Measurements from ENCODE around the gene LMF2.

Gene LMF2

DNA sequence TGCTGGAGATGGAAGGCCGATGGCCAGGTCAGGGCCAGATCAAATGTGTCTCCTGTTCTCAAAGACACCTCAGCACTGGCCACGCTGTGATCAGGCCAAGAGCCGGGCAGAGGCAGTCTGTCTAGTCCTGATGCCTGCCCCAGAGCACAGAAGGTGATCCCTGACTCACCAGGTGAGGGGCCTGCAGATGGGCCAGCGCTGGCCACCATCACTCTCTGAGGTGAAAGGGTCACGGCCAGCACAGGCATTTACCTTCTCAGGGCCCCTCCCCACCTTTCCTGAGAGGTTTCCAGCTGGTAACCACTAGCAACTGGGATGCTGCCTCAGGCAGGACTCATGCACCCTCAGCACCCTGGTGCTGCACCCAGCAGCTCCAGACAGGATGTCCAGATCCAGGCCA is 35.5 kb downstream of the LMF2 start:
- H3K27ac ChIP-seq: no peak overlapping the region
- no peak overlapping the region for H3K4me3 ChIP-seq (ENCODE audit: low read depth in 1 of 2, low read length in 1 of 2)
- H3K36me3 ChIP-seq: peaks cover 18% of the 10 kb centered on the region
- TF ChIP-seq, protein P1, sequence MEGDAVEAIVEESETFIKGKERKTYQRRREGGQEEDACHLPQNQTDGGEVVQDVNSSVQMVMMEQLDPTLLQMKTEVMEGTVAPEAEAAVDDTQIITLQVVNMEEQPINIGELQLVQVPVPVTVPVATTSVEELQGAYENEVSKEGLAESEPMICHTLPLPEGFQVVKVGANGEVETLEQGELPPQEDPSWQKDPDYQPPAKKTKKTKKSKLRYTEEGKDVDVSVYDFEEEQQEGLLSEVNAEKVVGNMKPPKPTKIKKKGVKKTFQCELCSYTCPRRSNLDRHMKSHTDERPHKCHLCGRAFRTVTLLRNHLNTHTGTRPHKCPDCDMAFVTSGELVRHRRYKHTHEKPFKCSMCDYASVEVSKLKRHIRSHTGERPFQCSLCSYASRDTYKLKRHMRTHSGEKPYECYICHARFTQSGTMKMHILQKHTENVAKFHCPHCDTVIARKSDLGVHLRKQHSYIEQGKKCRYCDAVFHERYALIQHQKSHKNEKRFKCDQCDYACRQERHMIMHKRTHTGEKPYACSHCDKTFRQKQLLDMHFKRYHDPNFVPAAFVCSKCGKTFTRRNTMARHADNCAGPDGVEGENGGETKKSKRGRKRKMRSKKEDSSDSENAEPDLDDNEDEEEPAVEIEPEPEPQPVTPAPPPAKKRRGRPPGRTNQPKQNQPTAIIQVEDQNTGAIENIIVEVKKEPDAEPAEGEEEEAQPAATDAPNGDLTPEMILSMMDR (IDR thresholded peaks at IDR 0.05): no peak
- peaks cover 8% of the 10 kb centered on the region for H3K27me3 ChIP-seq
- no peaks in the 10 kb centered on the region for H3K9me3 ChIP-seq
- H3K4me1 ChIP-seq (ENCODE audit: control insufficient read depth in 1 of 2, insufficient read depth in 1 of 2, low read depth in 1 of 2, low read length in 1 of 2): peaks cover 34 to 49% of the 10 kb centered on the region in 2 experiments

- no peaks in the 10 kb centered on the region for H3K9me3 ChIP-seq
- no peak overlapping the region for H3K27ac ChIP-seq
- H3K36me3 ChIP-seq: peaks cover 24% of the 10 kb centered on the region
- H3K27me3 ChIP-seq: peaks cover 2% of the 10 kb centered on the region
- H3K4me1 ChIP-seq (ENCODE audit: control insufficient read depth in 1 of 2, insufficient read depth in 1 of 2, low read depth in 1 of 2, low read length in 1 of 2): peaks cover 34 to 49% of the 10 kb centered on the region in 2 experiments
- TF ChIP-seq, protein P1 (IDR thresholded peaks at IDR 0.05): no peak
- H3K4me3 ChIP-seq (ENCODE audit: low read depth in 1 of 2, low read length in 1 of 2): no peak overlapping the region
These were observed 36.2 kb downstream of the LMF2 start for GRCh38 chr22:50471197-50471847.

- TF ChIP-seq, protein P1 (IDR thresholded peaks at IDR 0.05): no peak
- H3K9me3 ChIP-seq: no peaks in the 10 kb centered on the region
- no peak overlapping the region for H3K4me3 ChIP-seq (ENCODE audit: low read depth in 1 of 2, low read length in 1 of 2)
- no peak overlapping the region for H3K27ac ChIP-seq
- peaks cover 33 to 47% of the 10 kb centered on the region in 2 experiments for H3K4me1 ChIP-seq (ENCODE audit: control insufficient read depth in 1 of 2, insufficient read depth in 1 of 2, low read depth in 1 of 2, low read length in 1 of 2)
- peaks cover 32% of the 10 kb centered on the region for H3K36me3 ChIP-seq
- H3K27me3 ChIP-seq: no peaks in the 10 kb centered on the region
These were observed 37.0 kb downstream of the LMF2 start for GRCh38 chr22:50470491-50470890.

- Histone ChIP-seq H3K4me1 (ENCODE audit: control insufficient read depth in 1 of 2, insufficient read depth in 1 of 2, low read depth in 1 of 2, low read length in 1 of 2) (peaks cover 28 to 42% of the 10 kb centered on the region in 2 experiments), H3K27me3 (no peaks in the 10 kb centered on the region), H3K9me3 (no peaks in the 10 kb centered on the region), H3K4me3 (ENCODE audit: low read depth in 1 of 2, low read length in 1 of 2) (no peak overlapping the region), H3K27ac (no peak overlapping the region), H3K36me3 (peaks cover 41% of the 10 kb centered on the region)
- TF ChIP-seq, protein P1 (IDR thresholded peaks at IDR 0.05): no peak
These were observed 37.9 kb downstream of the LMF2 start for GRCh38 chr22:50469377-50470305.

DNA sequence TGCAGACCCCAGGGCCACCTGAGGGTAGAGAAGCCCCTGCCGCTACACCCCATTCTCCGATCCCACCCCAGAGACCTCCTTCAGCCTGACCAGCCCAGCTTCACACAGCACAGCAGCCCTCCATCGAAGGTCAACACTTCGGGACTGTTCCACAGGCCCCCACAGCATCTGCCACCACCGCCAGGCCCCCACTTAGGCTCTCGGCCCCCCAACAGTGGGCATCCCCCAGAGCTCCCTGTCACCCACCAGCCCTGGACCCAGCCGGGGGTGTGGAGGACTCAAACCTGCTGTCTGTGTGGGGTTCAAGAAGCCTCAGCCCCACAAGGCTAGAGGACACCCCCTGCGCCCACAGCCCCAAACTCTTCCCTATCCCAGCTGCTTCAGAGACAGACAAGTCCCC is 38.9 kb downstream of the LMF2 start:
- H3K9me3 ChIP-seq: no peaks in the 10 kb centered on the region
- TF ChIP-seq, protein P1 (IDR thresholded peaks at IDR 0.05): no peak
- H3K36me3 ChIP-seq: peaks cover 51% of the 10 kb centered on the region
- no peak overlapping the region for H3K27ac ChIP-seq
- no peaks in the 10 kb centered on the region for H3K27me3 ChIP-seq
- no peak overlapping the region for H3K4me3 ChIP-seq (ENCODE audit: low read depth in 1 of 2, low read length in 1 of 2)
- peaks cover 21 to 34% of the 10 kb centered on the region in 2 experiments for H3K4me1 ChIP-seq (ENCODE audit: control insufficient read depth in 1 of 2, insufficient read depth in 1 of 2, low read depth in 1 of 2, low read length in 1 of 2)
